Ramos (cell line): ENCODE data around the gene NXN.

Experiments used
- in situ Hi-C: fragments of 300-500 bp; cut with MboI; formaldehyde crosslinking; loops from one replicate; pipeline ENCODE4 v1.14.3; 2022; ENCODE audit warnings: low sequenced_read_pairs; ENCODE audit not compliant: unreplicated experiment

NXN gene

DNA sequence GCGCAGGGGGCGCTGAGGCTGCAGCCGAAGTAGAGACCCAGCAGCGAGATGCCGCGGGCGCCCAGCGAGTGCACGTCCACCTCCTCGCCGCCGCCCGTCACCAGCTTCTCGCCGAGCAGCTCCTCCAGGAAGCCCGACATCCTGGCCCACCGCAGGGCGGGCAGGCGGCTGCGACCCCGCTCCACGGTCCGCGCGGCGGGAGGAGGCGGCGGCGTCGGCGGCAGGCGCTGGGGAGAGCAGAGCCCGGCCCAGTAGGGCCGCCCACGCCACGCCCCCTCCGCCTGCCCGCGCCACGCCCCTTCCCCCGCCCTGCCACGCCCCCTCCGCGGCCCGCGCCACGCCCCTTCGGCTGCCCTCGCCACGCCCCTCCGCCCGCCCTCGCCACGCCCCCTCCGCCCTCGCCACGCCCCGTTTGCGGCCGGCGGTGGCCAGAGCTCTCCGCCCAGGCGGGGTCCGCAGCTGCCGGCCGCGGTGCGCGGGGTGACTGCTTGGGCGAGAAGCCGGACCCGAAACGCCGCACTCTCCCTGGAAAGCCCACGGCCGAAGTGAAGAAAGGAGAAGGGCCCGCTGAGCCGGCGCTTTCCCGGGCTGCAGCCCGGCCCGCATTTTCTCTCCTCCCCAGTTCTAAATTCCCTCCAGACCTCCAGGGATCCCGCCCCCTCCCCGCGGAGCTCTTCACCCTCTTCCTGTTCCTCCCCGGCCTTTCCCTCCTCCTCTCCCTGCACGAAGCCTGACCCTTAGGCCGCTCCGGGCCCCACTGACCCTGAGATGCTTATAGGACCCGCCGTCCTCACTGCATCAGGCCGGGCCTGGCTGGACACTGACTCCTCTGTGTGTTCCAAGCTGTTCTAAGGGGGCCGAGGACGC is at the start of gene NXN:
Gene NXN (minus strand): TSS at position 238 of the 867 bp plus-strand sequence.
- in situ Hi-C loops: no loop called here

DNA sequence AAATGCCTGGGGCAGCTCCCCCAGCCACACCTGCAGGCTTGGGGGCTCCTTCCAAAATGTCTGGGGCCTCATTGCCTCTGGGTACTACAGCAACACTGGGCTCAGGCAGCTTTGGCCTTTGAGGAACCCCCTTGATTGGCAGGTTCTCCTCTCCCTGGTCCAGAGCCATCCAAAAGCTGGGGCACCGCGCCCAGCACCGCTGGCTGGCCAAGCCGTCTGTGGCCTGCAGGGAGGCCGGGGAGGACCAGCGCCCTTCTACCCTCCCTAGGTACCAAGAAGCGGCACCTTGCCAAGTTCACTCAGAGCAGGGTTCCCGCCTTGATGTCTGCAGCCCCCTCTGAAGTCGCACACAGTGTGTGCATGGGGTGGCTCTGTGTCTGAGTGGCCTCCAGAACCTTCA is 47.5 kb upstream of the NXN start:
- in situ Hi-C loops: no loop called here

DNA sequence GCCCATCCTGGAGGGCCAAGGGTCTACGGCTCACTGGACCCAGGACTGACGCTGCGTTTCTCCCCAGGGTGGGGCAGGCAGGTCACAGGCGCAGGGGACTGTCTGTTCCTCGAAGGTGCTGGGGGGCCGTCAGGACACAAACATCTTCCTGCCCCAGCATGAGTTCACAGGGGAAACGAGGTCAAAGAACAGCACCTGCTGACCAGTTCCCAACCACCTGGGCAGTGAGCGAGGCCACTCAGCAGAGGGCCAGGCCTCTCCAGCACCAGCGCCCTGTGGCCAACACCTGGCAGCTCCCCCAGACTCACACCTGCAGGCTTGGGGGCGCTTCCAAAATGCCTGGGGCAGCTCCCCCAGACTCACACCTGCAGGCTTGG is 47.0 kb upstream of the NXN start:
- in situ Hi-C loops: no loop called here

DNA sequence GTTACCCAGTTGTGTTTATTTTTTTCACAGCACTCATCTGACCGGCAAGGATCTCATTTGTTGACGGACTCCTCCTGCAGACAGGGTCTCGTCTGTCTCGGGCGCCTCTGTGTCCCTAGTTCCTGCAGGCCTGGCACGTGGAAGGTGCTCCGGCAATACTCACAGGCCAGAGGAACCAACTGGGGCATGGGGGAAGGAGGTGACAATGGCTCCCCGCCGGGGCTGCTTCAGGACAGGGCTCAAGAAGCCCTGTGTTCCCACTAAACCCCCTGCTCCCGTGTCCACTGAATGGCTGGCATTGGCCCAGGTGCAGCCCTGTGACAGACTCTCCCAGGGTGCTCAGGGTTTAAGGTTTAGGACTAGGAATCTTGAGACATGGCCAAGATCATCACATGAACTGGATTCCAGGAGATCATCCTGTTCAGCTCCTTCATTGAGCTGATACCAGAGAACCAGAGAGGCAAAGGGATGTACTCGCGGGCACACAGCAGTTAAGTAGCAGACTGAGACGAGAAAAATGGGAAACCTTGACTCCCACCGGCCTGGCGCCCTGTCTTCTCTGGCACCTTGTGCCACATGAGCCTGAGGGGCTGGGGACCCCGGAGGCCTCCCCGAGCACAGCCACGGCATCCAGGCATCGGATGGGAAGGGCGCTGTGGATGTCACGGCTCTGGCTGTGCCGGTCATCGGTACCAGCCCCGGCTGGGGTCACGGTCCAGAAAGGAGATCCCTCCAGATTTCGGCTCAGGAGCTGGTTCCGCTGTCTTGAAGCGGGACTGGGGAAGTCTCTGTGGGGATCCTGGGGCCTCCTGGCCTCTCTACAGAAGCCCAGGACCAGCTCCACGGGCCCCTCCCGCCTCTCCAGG is 46.4 kb upstream of the NXN start:
- in situ Hi-C loops: no loop called here

DNA sequence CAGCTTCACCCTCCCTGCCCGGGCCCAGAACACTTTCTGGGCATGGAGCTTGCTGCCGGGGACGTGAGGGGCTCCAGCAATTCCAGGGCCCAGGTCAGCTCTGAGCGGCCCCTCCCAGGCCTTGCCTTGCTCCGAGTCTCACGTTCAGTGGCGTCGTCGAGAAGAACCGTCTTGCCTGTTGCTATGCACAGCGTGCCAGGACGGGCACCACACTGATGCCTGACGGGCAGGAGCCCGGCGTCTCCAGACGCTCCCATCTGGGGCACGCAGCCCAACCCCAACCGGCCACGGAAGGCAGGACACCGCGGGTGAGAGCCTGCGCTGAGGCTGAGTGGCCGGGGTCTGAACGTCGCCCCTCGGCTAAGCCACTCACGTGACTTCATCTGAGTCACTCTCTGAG is 44.5 kb upstream of the NXN start:
- in situ Hi-C loops: no loop called here

DNA sequence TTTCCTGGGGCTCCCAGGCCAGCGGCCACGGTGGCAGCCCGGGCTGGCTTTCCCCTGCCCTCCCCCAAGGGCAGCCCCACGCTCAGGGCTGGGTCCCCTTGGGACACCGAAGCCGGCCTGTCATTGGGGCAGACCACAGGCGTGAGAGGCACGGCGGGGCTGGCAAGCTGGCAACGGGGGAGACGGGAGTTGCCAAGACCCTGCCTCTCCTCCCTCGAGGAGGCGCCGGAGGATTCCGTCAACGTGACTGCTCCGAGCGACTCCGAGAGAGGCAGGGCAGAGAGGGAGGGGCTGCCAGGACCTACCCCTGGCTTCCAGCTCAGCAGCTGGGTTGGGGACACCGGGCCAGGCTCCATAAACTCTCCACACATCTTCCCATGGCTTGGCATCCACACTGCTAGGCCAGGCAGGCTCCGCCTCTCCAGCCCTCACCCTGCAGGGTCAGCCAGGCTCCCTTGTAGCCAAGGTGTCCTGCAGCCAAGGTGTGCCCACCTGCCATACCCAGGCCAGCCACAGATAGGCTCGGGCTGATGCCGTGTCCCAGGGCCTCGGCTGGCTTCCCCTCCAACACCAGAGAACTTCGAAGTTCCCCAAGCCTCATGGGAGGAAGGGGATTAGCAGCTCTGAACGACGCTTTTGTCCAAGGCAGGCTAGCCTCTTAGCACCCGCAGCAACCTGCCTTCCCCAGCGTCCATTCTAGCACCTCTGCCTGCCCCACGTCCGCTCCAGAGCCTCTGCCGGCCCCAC is 42.9 kb upstream of the NXN start:
- in situ Hi-C loops: no loop called here

DNA sequence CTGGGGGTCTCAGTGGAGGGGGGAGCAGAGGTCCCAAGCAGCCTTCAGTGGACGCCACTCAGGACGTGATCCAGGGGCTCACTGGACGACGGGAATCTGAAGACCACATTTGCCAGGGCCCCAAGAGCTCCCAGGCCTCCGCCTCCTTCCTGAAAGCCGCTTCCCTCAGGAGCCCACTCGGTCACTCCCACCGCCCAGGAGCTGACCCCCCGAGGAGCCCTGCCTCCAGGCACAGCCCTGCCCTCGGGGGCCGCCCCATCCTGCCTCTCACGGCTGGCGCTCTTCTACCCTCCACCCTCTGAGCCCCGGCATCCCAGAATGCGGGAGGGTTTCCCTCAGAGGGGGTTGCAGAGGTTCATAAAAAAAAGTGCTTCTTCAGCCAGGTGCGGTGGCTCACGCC is 41.6 kb upstream of the NXN start:
- in situ Hi-C loops: no loop called here

DNA sequence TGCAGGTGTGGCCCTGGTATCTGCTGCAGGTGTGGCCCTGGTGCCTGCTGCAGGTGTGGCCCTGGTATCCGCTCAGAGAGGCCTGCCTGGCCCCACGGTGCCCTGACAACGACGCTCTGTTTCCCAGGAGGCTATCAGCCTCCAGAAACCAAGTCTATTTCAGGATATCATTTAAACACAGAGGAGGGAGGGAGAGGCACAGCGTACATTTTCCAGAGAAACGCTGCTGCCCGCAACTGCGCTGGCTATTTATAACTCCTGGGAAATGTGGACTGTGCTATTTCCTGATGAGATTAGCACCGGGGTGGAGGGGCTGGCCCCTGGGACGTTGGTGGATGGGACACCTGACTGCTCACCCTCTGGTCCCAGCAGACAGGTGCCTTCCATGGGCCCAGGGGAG is 39.9 kb upstream of the NXN start:
- in situ Hi-C loops: no loop called here

DNA sequence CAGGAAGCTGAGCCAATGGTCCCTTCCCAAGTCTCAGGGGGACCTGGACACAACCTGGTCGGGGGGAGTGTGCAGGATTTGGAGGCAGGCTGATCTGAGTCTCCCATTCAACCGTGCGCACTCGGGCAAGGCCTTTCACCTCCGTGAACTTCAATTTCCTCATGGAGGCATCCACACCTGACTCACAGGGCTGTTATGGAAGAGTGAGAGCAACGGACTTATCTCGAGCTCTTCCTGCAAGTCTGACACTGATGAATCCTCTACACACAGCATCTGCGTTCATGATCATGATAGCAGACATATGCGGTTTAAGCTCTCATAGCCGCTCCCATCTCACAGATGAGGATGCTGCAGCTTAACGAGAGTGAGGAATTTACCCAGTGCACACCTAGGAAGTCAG is 39.0 kb upstream of the NXN start:
- in situ Hi-C loops: no loop called here

DNA sequence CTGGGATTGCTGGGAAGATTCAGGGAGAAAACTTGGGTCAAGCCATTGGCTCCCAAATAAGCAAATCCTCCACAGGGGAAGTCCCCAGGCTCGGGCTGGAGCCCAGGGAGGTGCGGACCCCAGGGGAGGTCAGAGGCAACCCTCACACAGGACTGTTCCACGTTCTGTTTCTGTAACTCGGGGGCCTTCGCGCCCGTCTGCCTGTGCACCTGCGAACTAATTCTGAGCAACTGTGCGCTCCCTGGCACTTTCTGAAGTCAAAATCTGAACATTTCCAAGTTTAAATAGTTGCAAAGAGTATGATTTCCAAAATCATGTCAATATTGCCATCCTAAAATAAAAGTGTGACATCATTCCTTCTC is 34.1 kb upstream of the NXN start:
- in situ Hi-C loops: no loop called here

DNA sequence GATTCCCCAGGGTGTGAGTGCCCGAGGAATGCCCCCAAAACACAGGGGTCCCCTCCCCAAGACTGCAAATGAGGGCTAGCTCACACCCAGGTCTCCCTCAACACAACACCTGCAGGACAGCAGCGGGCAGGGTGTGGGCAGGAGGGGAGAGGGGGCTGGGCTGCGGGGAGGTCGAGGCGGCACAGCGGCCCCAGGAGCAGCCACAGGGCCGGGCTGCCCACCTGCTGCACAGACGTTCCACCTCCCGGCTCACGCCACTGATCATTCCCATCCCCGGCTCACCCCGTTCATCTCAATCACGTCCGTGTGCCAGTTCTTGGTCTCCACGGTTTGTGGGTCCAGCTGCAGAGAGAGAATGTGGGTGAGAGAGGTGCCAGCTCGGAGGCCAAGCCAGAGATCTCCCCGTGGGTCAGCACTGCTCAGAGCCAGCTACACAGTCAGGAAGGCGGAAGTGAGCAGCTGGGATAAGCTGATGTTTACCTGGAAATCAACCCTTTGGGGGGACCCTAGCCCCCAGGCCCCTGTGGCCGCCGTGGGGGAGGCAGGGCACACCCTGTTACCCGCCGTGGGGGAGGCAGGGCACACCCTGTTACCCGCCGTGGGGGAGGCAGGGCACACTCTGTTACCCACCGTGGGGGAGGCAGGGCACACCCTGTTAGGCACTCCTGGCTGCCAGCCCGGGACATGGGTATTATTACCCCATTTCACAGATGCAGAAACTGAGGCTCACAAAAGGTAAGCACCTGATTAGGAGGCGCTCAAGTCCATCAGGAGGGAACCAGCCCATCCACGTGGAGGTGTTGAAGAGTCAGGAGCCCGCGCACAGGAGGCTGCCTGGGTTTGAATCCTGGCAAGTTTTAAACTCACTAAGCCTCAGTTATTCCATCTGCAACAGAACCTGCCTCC is 33.5 kb upstream of the NXN start:
- in situ Hi-C loops: no loop called here

DNA sequence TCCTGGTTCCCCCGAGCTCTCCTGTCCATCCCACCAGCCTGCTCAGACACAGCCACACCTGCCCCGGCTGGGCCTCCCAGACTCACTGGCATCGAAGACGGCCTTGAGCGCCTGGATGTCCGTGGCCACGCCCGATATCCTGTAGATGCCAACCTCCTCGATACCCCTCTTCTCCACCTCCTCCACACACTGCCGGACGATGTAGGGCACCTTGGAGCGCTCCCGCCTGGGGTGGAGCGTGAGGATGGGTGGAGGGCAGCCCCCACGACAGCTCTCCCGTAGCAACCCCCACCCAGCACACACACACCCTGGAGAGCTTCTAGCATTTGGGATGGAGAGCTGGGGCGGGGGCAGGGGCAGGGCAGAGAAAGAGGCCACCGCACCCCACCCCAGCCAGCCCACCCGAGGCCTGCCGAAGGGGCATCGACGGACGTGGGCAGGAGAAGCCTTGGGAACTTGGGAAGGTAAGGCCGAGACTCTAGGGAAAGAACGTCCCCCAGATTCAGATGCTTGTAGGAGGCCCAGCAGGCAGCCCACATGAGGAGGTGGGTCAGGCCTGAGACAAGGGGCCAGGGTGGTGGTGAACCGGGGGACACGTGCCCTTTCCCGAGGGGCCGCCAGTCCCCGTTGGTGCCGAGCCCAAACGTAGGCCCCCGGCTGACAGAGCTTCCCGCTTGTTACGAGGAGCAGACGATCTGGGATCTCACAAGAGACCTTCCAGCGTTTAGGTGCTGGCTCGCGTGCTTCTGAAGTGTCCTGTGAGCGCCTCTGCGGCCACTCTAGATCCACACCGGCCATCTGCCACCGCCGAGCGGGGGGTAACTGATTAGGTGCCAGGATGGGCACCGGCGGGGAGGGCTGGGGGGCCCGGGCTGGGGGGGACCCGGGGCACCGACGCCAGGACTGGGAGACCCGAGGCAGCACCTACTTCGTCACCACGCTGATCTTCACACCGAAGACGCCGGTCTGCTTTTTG is 32.5 kb upstream of the NXN start:
- in situ Hi-C loops: no loop called here

DNA sequence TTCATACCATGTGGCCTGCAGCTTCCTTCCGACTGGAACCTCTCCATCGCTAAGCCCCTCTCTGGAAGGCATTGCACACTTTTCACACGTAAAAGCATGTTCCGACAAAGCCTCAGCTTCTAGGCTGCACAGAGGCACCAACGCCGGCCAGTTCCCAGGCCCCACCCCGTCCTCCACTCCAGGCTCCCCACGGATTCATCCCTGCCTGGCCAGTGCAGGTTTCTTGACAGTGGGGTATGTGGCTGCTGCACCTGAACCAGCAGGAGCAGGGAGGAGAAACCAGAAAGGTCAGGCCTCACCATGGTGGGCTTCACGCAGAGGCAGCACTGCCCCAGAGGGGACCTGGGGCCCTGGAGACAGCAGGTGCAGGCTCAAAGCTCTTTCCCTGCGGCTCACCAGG is 31.6 kb upstream of the NXN start:
- in situ Hi-C loops: no loop called here

DNA sequence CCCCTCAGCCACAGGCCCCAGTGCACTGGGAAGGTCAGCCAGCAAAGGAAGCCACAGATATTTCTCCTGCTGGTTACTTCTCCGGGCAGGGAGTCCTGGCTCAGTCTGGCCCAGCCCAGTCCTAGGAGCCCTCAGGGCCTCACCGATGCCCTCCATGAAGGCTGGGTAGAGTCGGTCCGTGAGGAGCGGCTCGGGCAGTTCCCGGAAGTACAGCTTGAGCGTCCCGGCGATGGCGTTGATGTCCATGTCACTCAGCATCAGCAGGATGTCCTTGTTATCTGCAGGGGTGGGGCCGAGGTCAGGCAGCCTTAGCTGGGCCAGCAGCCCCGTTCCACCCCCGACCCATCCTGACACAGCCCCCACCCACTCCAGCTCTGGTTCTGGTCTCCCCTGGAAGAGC is 31.0 kb upstream of the NXN start:
- in situ Hi-C loops: no loop called here

DNA sequence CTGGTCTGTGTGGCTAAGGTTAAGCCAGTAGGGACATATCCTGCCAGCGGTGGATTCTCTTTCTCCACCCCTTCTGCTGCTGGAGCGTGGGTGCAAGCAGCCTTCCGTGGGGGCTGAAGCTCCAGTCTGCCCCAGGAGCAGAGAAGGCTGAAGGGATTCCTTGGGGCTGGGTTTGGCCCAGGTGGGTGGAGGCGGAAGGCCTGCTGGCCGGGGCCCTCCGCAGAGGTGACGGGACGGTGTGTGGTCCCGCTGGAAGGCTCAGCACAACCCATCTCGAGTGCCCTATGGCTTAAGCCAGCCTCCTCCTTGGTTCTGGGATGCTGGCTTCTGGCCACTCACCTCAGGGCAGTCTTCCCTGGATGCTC is 30.5 kb upstream of the NXN start:
- in situ Hi-C loops: no loop called here

DNA sequence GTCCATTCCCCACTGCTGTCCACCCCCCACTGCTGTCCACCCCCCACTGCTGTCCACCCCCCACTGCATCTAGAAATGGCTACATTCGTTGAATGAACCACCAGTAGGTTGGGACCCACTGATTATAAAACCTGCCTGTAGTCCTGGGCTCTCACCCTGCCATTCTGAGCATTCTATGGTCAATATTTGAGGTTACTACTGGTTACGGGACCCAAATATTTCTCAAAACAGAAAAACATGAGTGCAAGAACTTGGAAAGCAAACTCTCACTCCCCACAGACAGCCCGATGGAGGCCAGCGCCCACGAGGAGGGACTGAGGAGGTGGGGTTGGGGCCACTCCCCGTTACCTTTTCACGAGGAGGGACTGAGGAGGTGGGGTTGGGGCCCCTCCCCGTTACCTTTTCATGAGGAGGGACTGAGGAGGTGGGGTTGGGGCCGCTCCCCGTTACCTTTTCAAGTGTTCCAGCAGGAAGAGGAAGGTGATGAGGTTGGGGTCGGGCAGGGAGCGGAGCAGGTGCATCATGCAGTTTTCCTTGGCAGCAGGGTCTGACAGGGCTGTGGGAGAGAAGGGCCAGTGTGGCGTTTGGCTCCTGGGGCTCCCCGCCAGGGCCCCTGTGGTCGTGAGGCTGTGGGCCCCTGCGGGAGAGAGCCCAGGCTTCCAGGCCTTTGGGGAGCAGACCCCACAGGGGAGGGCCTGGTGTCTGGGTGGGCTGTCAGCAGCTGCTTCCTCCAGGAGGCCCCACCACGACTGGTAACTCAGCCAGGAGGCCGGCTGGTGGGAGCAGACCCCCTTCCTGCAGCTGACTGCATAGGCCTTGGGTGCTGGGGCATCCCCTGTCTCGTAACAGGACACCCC is 29.9 kb upstream of the NXN start:
- in situ Hi-C loops: no loop called here

DNA sequence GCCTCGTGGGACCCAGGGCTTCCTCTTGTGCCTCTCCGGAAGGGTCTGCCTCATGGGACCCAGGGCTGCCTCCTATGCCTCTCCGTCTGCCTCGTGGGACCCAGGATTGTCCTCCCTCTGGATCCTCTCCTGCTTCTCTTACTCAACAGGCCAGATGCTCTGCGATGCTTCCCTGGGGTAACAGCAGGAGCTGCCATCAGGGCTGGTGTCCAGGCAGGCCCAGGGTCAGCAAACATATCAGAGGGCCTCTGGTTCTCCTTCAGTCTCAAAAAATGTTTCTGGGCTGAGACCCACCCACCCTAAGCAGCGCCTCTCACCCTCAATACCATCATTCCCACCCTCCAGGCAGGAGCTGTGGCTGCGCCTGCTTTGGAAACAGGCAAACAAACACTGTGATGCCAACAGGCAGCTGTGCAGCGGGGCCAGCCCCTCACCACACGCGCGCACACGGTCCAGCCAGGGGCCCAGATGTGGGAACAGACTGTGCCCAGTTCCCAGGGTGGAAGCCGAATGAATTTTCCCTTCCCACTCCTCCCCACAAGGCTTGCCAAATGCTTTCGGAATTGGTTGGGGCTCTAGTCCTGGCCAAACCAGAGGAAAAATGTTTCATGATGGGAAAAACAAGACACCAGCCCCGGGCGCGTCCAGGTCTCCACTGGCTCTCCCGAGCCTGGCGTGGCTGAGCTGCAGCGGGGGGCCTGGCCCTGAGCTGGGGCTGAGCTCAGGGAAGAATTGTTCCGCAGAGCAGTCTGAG is 28.6 kb upstream of the NXN start:
- in situ Hi-C loops: no loop called here
